Dermis microvascular lymphatic vessel endothelial cell (primary cell): ENCODE measurements around the gene ACAD8. TPM values are rescaled to one million over a fixed set of nuclear protein-coding genes. Genes with fewer than 3 reads are reported as not detected.
"Not testable (repeated sequence)": the region's sequence is repeated elsewhere in the genome, so short reads cannot be mapped to it uniquely, and the experiment has no call there.

Experiments
- DNase-seq, 2 donors: peaks; one replicate each; pipeline versions ENCODE4 v3.0.0 to v3.0.0-alpha.2; 2010; ENCODE audit warnings: low read depth in 2 of 2
- total RNA-seq: library from RNA; depleted of rRNA; stranded (reverse); fragments of >200 nt; gene quantifications from 2 replicates; pipeline ENCODE4 v1.2.1, GENCODE V29; 2014

Gene ACAD8
- total RNA-seq, 1 donor from 2014 or later, result 18.4 TPM

- DNase-seq, result no peak
Measured at GRCh38 chr11:134238956-134239355, 14.4 kb upstream of the ACAD8 start.

GRCh38 chr11:134240592-134240991, 12.8 kb upstream of the ACAD8 start:
- no peak for DNase-seq

- DNase-seq, result no peak
Measured at GRCh38 chr11:134242376-134242775, 11.0 kb upstream of the ACAD8 start.

GRCh38 chr11:134243913-134244312, 9.5 kb upstream of the ACAD8 start:
- no peak for DNase-seq

- DNase-seq, result peak in 1 of 2 donors; percentile 57
Measured at GRCh38 chr11:134244593-134244992, 8.8 kb upstream of the ACAD8 start.

GRCh38 chr11:134245434-134245833, 7.9 kb upstream of the ACAD8 start:
- no peak for DNase-seq

- no peak for DNase-seq
Measured at GRCh38 chr11:134246100-134246499, 7.3 kb upstream of the ACAD8 start.

- no peak for DNase-seq
Measured at GRCh38 chr11:134246678-134247077, 6.7 kb upstream of the ACAD8 start.

- no peak for DNase-seq
Measured at GRCh38 chr11:134248910-134249480, 4.4 kb upstream of the ACAD8 start.

GRCh38 chr11:134250246-134250645, 3.1 kb upstream of the ACAD8 start:
- no peak for DNase-seq

GRCh38 chr11:134250675-134251074, 2.7 kb upstream of the ACAD8 start:
- DNase-seq, result no peak

GRCh38 chr11:134252346-134253187, 801 bp upstream of the ACAD8 start:
- DNase-seq, result no peak

GRCh38 chr11:134254433-134255183, 1.2 kb downstream of the ACAD8 start:
- DNase-seq, result no peak

GRCh38 chr11:134255184-134255561, 1.8 kb downstream of the ACAD8 start:
- DNase-seq, result not testable (repeated sequence)

GRCh38 chr11:134257101-134257500, 3.7 kb downstream of the ACAD8 start:
- no peak for DNase-seq

- no peak for DNase-seq
Measured at GRCh38 chr11:134258577-134258976, 5.2 kb downstream of the ACAD8 start.

GRCh38 chr11:134260503-134260902, 7.1 kb downstream of the ACAD8 start:
- no peak for DNase-seq

GRCh38 chr11:134260983-134261382, 7.6 kb downstream of the ACAD8 start:
- no peak for DNase-seq

- peak in 1 of 2 donors; percentile 37 for DNase-seq
Measured at GRCh38 chr11:134261626-134262488, 8.5 kb downstream of the ACAD8 start.

GRCh38 chr11:134264966-134265764, 11.8 kb downstream of the ACAD8 start:
- DNase-seq, result no peak

GRCh38 chr11:134266440-134266839, 13.1 kb downstream of the ACAD8 start:
- no peak for DNase-seq
